GM12878 (cell line): Measurements from ENCODE around the gene COL20A1. TPM values are rescaled to one million over a fixed set of nuclear protein-coding genes. Genes with fewer than 3 reads are reported as not detected.

ENCODE experiments used
- ATAC-seq: fragments of 200-7000 bp; cut with Tn5 transposase; 3 replicates; pipeline ENCODE4 v1.9.1; 2020; ENCODE audit warnings: mild to moderate bottlenecking, moderate library complexity
- BruUV-seq: library from RNA; stranded (reverse); fragments of 400-500 nt; replicated peaks from 2 replicates; lab custom pipeline; 2021; lab: Mats Ljungman, UMichigan
- CTCF ChIA-PET: fragments of 300-600 bp; sonication (Branson Sonifier 250); formaldehyde crosslinking; extraction: SDS; loops from one replicate; lab custom pipeline; 2021; ENCODE audit warnings: inconsistent platforms; lab: Yijun Ruan, JAX
- POLR2A ChIA-PET: fragments of 350-600 bp; formaldehyde crosslinking; extraction: SDS; loops from one replicate; lab custom pipeline; 2021; ENCODE audit warnings: inconsistent platforms; lab: Charles Lee
- RAD21 ChIA-PET: fragments of 300-600 bp; sonication (Branson Sonifier 250); formaldehyde crosslinking; loops from one replicate; lab custom pipeline; 2023; ENCODE audit warnings: antibody characterized with exemption; ENCODE audit not compliant: unreplicated experiment; lab: Charles Lee
- SMC1A ChIA-PET: fragments of 300-600 bp; sonication (Branson Sonifier 250); formaldehyde crosslinking; loops from one replicate; lab custom pipeline; 2023; ENCODE audit not compliant: unreplicated experiment, uncharacterized antibody; lab: Charles Lee
- DNase-seq: peaks from one replicate; pipeline ENCODE4 v3.0.0-alpha.2; 2011; ENCODE audit warnings: low read depth, low spot score
- FAIRE-seq: peaks from 3 replicates; lab custom pipeline; 2011; peaks lifted over from hg19 to GRCh38; lab: Jason Lieb, UNC
- H2AFZ ChIP-seq: 2 replicates; pipeline ENCODE4 v1.6.0; 2011; ENCODE audit warnings: low read depth, low read length, control low read depth; ENCODE audit not compliant: control insufficient read depth
- H3K27ac ChIP-seq: 2 replicates; pipeline ENCODE4 v1.5.1; 2011; ENCODE audit warnings: control low read depth; ENCODE audit not compliant: control insufficient read depth, insufficient read depth
- H3K27me3 ChIP-seq, 2 experiments: replicated peaks in 1 of 2; 2 replicates each; pipeline versions ENCODE4 v1.6.0 to v1.6.1; 2011; ENCODE audit warnings: low read length in 1 of 2; ENCODE audit not compliant: control insufficient read depth in 2 of 2, insufficient read depth in 2 of 2
- H3K36me3 ChIP-seq, 2 experiments: 2 replicates each; pipeline ENCODE4 v1.5.1; 2011; ENCODE audit warnings: low read length in 1 of 2; ENCODE audit not compliant: control insufficient read depth in 2 of 2, insufficient read depth in 2 of 2
- H3K4me1 ChIP-seq: 2 replicates; pipeline ENCODE4 v1.6.1; 2011; ENCODE audit warnings: mild to moderate bottlenecking, low read length, moderate library complexity, mixed read lengths; ENCODE audit not compliant: control insufficient read depth, insufficient read depth
- H3K4me2 ChIP-seq: 2 replicates; pipeline ENCODE4 v1.6.0; 2011; ENCODE audit warnings: control low read depth; ENCODE audit not compliant: control insufficient read depth, insufficient read depth
- H3K4me3 ChIP-seq: fragments of 200-600 bp; sonication (generic); 2 replicates; pipeline ENCODE4 v1.5.1; 2016
- H3K79me2 ChIP-seq: 2 replicates; pipeline ENCODE4 v1.6.0; 2011; ENCODE audit warnings: low read length; ENCODE audit not compliant: control insufficient read depth, insufficient read depth
- H3K9ac ChIP-seq: 2 replicates; pipeline ENCODE4 v1.8.0; 2011; ENCODE audit warnings: low read length, control low read depth, mixed read lengths; ENCODE audit not compliant: control insufficient read depth, insufficient read depth
- H3K9me3 ChIP-seq: replicated peaks from 3 replicates; pipeline ENCODE4 v1.5.1; 2011; ENCODE audit warnings: mild to moderate bottlenecking, low read length; ENCODE audit not compliant: control insufficient read depth, insufficient read depth
- H4K20me1 ChIP-seq: 2 replicates; pipeline ENCODE4 v1.6.0; 2011; ENCODE audit not compliant: control insufficient read depth, insufficient read depth
- PML ChIP-seq: IDR thresholded peaks from 2 replicates; pipeline ENCODE4 v1.6.1; 2012; ENCODE audit warnings: low read length, inconsistent platforms
- RCOR1 ChIP-seq: conservative IDR thresholded peaks from 2 replicates; pipeline ENCODE4 v1.6.1; 2012; ENCODE audit warnings: low read depth, low read length, improper control_type of control experiment
- WRNIP1 ChIP-seq: IDR thresholded peaks from 2 replicates; pipeline ENCODE4 v1.6.1; 2011; ENCODE audit warnings: low read depth, low read length, improper control_type of control experiment, borderline replicate concordance
- WGBS: methylation state at CpG from one replicate; pipeline ENCODE4 v1.1.6; 2016; ENCODE audit warnings: low lambda C conversion rate; ENCODE audit not compliant: insufficient replicate concordance, insufficient coverage; ENCODE audit errors: missing lambda C conversion rate; 5-methylcytosine and 5-hydroxymethylcytosine counted together
- in situ Hi-C: fragments of 300-500 bp; cut with MboI; formaldehyde crosslinking; loops from 9 replicates; pipeline ENCODE4 v1.14.3; 2018; ENCODE audit warnings: mixed read lengths
- intact Hi-C: fragments of 100-400 bp; cut with micrococcal nuclease; formaldehyde crosslinking; loops from one replicate; pipeline ENCODE4 v1.14.2; 2022; ENCODE audit not compliant: unreplicated experiment
- polyA plus RNA-seq, 11 experiments: library from polyadenylated mRNA; depleted of rRNA in 4 of 11; unstranded in 6 of 11; stranded (reverse) in 5 of 11; fragments of >200 nt; fragmentation: Nextera tagmentation in 4 of 11; fragmentation: Illumina TruSeq in 1 of 11; extraction: Ambion mirVana in 4 of 11; extraction: Trizol in 1 of 11; gene quantifications; 1 replicate in 1 of 11; 2 replicates in 10 of 11; pipeline versions ENCODE4 v1.2.1 to v1.2.3, GENCODE V29; 2011 to 2016; ENCODE audit warnings: inconsistent platforms in 2 of 11, missing spikeins in 2 of 11, low read depth in 1 of 11
- total RNA-seq, 4 experiments: library from RNA; depleted of rRNA in 3 of 4; stranded (reverse); fragments of >200 nt in 3 of 4; fragmentation: Illumina TruSeq in 1 of 4; extraction: Trizol in 1 of 4; gene quantifications; 2 replicates each; pipeline versions ENCODE4 v1.2.1 to v1.2.3, GENCODE V29; 2013 to 2021
- TF ChIP-seq, protein P1 (sequence below): fragments of 150-350 bp; IDR thresholded peaks from 2 replicates; pipeline ENCODE4 v1.6.1; 2016; ENCODE audit warnings: low read depth, low read length

COL20A1 gene
- total and polyA plus RNA-seq, 10 of the 15 experiments (the other 5 are each of a cell fraction or from before 2014, with no cell fraction given), result not detected

DNA sequence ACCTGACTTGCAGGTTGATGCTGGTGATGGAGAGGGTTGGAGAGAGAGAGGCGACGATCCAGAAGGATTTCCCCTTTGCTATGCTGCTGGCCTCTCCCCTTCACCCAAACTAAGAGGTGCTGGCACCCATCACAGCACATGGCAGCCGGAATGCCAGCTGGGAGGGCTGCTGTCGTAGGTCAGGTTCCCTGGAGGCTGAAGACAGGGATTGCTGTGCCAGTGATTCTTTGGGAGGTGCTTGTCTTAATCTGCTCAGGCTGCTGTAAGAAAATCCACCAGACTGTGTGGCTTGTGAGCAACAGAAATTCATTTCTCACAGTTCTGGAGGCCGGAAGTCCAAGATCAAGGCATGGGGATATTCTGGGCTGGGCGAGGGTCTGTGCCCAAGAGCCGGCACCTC is 24.7 kb upstream of the COL20A1 start:
- Histone ChIP-seq H3K36me3 (no peaks in the 10 kb centered on the region), H3K4me3 (no peak overlapping the region), H3K79me2 (peaks cover 7% of the 10 kb centered on the region), H3K27me3 (no peaks in the 10 kb centered on the region; a peak in 1 of 4 replicates), H3K4me2 (no peak overlapping the region), H3K27ac (no peak overlapping the region), H3K9ac (no peak overlapping the region), H2AFZ (no peak overlapping the region), H3K9me3 (no peaks in the 10 kb centered on the region), H4K20me1 (no peaks in the 10 kb centered on the region), H3K4me1 (no peaks in the 10 kb centered on the region)
- no TSS peak for BruUV-seq
- ATAC-seq (no peak), FAIRE-seq (no peak), DNase-seq (no peak)
- CTCF ChIA-PET, result no interaction called here
- TF ChIP-seq PML (no peak), WRNIP1 (no peak)
- POLR2A ChIA-PET, result no interaction called here
- WGBS, result 14% methylated on average over 7 of the region's 7 CpGs
- RAD21 ChIA-PET, result no interaction called here
- SMC1A ChIA-PET, result no interaction called here
- intact Hi-C loops, result no loop called here
- in situ Hi-C loops, result no loop called here

GRCh38 chr20:63268671-63269439 is 24.1 kb upstream of the COL20A1 start:
- BruUV-seq, result no TSS peak
- SMC1A ChIA-PET, result no interaction called here
- no peak overlapping the region for H3K4me2 ChIP-seq

More at GRCh38 chr20:63268671-63269439, 24.1 kb upstream of the COL20A1 start:
- 21% methylated on average over 17 of the region's 18 CpGs for WGBS
- H4K20me1 ChIP-seq, result no peaks in the 10 kb centered on the region
- FAIRE-seq, result no peak
- TF ChIP-seq RCOR1, result no peak
- TF ChIP-seq, protein P1, sequence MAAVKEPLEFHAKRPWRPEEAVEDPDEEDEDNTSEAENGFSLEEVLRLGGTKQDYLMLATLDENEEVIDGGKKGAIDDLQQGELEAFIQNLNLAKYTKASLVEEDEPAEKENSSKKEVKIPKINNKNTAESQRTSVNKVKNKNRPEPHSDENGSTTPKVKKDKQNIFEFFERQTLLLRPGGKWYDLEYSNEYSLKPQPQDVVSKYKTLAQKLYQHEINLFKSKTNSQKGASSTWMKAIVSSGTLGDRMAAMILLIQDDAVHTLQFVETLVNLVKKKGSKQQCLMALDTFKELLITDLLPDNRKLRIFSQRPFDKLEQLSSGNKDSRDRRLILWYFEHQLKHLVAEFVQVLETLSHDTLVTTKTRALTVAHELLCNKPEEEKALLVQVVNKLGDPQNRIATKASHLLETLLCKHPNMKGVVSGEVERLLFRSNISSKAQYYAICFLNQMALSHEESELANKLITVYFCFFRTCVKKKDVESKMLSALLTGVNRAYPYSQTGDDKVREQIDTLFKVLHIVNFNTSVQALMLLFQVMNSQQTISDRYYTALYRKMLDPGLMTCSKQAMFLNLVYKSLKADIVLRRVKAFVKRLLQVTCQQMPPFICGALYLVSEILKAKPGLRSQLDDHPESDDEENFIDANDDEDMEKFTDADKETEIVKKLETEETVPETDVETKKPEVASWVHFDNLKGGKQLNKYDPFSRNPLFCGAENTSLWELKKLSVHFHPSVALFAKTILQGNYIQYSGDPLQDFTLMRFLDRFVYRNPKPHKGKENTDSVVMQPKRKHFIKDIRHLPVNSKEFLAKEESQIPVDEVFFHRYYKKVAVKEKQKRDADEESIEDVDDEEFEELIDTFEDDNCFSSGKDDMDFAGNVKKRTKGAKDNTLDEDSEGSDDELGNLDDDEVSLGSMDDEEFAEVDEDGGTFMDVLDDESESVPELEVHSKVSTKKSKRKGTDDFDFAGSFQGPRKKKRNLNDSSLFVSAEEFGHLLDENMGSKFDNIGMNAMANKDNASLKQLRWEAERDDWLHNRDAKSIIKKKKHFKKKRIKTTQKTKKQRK, result no peak
- CTCF ChIA-PET, result no interaction called here
- H3K4me1 ChIP-seq, result no peaks in the 10 kb centered on the region; the same call in 1 of the 2 replicates
- no peak overlapping the region for H3K9ac ChIP-seq
- peaks cover 13% of the 10 kb centered on the region for H3K79me2 ChIP-seq
- RAD21 ChIA-PET, result no interaction called here
- H3K27ac ChIP-seq, result no peak overlapping the region
- H3K9me3 ChIP-seq, result no peaks in the 10 kb centered on the region
- DNase-seq, result no peak
- H3K36me3 ChIP-seq, result no peaks in the 10 kb centered on the region
- H3K27me3 ChIP-seq, result no peaks in the 10 kb centered on the region; a peak in 1 of 4 replicates
- in situ Hi-C loops, result no loop called here
- POLR2A ChIA-PET, result no interaction called here
- no peak for ATAC-seq
- intact Hi-C loops, result no loop called here
- H3K4me3 ChIP-seq, result no peak overlapping the region
- no peak overlapping the region for H2AFZ ChIP-seq
